GDM1 (cell line): Measurements from ENCODE around the gene CD40.

ENCODE experiments used
- DNase-seq: peaks from one replicate; lab custom pipeline; 2025; lab: John Stamatoyannopoulos, UW

Gene CD40

GRCh38 chr20:46173652-46174468 is 55.7 kb downstream of the CD40 start:
- no peak for DNase-seq

- DNase-seq: peak; percentile 40
Observed at GRCh38 chr20:46174469-46175126, 56.5 kb downstream of the CD40 start.

GRCh38 chr20:46175127-46175494 is 57.0 kb downstream of the CD40 start:
- DNase-seq: no peak

DNA sequence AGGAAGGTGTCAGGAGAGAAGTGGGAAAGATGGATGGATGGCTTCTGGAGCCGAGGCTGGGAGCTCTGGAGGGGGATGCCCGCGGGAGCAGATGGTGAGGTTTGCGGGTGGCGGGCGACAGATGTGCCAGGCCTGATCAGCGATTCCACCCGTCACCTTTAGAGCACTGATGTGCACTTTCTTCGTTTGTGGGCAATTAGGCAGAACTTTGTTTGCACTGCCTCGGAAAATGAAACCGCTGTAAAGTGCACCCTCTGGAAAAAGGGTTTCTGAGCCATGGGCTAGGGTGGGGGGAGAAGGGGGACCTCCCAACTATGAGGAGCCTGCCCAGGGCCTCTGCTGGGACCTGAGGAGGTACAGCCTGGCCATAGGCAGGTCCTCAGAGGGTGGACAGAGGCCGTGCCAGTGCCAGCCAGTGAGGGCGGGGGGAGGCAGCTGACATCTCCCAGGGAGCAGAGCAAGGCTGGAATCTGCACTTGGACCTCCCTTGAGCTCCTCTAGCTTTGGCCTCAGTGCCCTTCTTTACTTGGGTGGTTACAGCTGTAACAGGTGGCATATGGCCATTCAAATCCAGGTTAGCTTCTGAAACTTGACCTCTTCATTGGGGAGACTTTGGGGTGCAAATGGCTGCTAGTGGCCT is 58.7 kb downstream of the CD40 start:
- DNase-seq: no peak

GRCh38 chr20:46177768-46178167 is 59.7 kb downstream of the CD40 start:
- no peak for DNase-seq

- no peak for DNase-seq
Observed at GRCh38 chr20:46178891-46179290, 60.8 kb downstream of the CD40 start.
